Measurements from ENCODE around the gene CPNE6.

GRCh38 chr14:24092110-24092504 lies 20.7 kb downstream of the CPNE6 start:
- no peak for TF ChIP-seq PBX3 (CRISPR knock-in tag; IDR thresholded peaks at IDR 0.05)
- TF ChIP-seq CTCF (tag by site-specific recombination; IDR thresholded peaks at IDR 0.05): no peak
- no peak for TF ChIP-seq ZNF366 (tag by site-specific recombination; conservative IDR thresholded peaks at IDR 0.05)
- TF ChIP-seq ZNF830 (tag by site-specific recombination; IDR thresholded peaks at IDR 0.05; ENCODE audit: low read depth): no peak
- TF ChIP-seq ZNF175 (tag by site-specific recombination; IDR thresholded peaks at IDR 0.05): no peak
- TF ChIP-seq ZEB2 (tag by site-specific recombination; IDR thresholded peaks at IDR 0.05): no peak
- TF ChIP-seq ZFP41 (tag by site-specific recombination; IDR thresholded peaks at IDR 0.05; ENCODE audit: borderline replicate concordance): no peak
- no peak for TF ChIP-seq ZNF18 (tag by site-specific recombination; IDR thresholded peaks at IDR 0.05)
- no peak for TF ChIP-seq ZNF292 (tag by site-specific recombination; IDR thresholded peaks at IDR 0.05; ENCODE audit: borderline replicate concordance, low read depth)

Measured in HEK293 (cell line).